GDM1 (cell line): Measurements from ENCODE around the gene TMEM92.
"Not testable (repeated sequence)": the region's sequence is repeated elsewhere in the genome, so short reads cannot be mapped to it uniquely, and the experiment has no call there.

ENCODE experiments used
- DNase-seq: peaks from one replicate; lab custom pipeline; 2025; lab: John Stamatoyannopoulos, UW

Gene TMEM92

DNA sequence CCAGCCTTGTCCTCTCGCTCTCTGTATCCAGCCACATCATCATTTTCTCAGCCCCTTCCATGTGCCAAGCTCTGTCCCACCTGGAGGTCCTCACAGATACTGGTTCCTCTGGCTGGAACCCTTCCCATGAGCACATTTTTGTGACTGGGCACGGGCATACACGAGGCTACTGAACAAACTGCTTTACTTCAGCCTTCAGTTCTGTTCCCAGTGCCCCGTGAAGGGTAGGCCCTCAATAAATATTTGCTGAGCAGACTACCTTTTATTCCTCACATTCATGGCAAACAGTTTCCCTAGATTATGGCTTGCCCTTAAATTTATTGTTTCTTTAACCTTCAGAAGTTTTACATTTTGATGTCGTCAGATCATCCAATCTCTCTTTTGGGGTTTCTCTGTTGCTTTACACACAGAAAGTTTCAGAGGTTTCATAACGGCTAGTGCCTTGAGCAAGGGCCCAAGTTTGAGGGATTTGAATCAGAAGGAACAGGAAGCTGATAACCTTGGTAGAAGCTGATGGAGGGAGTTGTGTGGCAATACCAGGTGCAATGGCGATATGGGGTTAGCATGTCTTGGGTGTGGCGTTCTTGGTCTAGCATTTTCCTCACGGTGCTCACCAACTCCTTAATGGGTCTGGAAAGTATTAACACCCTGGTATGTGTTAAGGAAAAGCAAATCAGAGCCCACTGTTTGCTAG, 27.8 kb downstream of the TMEM92 start:
- no peak for DNase-seq

DNA sequence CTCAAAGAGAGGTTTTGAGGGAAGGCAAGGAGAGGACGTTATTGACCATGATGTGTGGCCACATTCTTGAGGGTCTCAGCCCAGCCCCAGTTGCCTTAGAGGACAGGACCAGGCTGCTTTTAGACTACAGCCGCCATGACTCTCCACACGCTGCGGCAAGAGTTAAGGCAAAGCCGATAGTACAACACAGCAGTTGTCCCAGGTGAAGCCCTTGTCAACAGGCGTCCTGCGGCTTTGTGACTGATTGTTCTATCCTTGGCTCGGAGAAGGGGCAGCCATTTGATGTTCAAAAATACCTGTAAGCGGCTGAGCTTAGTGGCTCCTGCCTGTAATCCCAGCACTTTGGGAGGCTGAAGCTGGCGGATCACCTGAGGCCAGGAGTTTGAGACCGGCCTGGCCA, 28.8 kb downstream of the TMEM92 start:
- DNase-seq, result no peak

DNA sequence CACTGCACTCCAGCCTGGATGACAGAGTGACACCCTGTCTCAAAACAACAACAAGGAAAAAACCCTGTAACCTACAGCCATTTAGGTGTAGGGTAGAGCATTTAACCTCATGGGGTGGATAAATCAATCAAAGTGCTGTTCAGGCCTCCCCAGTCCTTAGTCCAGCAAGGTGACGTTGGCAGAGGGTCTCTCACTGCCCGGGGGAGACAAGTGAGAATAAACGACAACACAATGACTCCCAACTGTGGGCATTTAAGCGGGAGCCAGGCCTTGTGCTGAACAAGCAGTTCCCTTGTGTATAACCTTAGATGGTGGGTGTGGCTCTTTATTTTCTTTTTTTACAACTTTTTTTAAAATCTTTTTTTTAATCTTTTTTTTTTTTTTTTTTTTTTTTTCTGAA, 29.3 kb downstream of the TMEM92 start:
- no peak for DNase-seq

DNA sequence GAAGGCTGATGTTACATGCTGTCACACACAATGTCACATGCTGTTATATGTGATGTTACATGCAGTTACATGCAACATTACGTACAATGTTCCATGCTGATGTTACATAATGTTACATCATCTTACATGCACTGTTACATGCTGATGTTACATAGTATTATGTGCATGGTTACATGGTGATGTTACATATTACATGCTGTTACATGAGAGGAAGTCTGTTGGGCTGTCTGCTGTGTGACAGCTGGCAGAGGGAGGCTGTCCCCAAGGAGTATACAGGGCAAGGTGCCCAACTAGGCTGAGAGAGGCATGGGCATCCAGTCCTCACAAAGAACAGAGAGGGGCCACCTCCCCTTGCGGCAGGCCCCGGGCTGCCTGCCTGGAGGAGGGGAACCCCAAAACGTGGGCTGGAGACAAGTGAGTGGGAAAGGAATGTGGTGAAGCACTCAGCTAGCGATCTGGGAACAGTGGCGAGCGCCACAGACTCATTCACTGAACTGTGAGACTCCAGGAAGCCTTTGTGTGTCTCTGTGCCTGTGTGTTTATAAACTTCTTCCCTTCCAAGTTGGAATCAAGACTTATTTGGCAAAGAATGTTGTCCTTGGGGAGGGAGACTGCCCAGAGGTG, 30.6 kb downstream of the TMEM92 start:
- DNase-seq, result no peak

DNA sequence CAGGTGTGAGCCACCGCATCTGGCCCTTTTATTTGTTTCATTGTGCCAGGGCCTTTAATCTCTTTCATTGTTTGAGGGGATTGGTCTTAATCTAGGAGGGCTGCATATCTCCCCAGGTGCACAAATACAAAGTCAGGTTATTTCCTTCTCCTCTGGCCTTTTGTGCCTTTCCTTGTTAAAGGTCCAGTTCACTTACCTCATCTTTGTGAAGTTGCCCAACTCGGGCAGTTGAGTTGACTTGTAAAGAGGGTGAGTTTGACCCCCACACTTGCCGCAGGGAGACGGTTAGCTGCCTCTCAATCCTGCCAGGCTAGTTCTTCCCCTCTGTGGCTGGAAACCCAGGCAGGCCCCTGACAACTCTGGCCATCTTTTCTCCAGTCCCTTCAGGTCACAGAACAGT, 33.4 kb downstream of the TMEM92 start:
- DNase-seq, result no peak

DNA sequence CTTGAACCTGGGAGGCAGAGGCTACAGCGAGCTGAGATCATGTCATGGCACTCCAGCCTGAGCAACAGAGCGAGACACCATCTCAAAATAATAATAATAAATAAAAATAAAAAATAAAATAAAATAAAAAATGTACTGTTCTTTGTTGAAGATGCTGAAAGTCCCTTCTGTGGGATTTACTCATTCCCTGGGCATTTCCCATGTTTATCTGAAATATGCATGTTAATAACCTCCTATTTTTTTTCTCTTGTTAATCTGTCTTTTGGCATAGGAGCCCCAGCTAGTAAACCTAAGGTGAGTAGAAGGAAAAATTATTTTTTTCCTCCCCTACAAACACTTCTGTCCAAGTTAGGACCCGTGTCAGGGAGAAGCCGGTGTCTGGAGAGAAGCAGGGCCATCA, 34.4 kb downstream of the TMEM92 start:
- no peak for DNase-seq

DNA sequence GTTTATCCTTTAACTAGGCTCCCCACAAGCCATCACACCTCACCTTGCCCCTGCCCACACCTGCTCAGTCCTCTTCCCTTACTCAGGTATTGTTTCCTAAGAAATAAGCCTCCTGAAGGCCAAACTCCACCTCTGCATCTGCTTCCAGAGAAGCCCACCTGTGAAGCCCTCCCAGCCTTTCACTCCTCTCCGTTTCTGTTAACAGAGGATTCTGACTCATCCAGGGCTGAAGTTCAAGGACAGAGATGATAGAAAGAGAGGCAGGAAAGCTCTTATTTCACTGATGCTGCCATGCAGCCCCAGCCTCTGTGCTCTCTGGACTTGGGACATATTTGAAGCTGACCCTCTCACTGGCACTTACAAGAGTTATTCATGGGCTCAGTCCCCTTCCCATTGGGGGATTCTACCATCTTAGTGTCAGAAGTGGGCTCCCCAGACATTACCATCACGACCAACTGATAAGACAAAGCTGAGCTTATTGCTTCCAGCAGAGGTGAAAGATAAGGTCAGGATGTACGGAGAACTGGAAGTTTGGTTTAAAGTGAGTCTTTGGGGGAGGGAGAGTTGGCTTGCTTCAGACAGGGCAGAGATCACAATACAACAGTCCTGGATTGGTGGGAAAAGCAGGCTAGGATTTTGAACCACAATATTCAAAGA, 36.3 kb downstream of the TMEM92 start:
- no peak for DNase-seq

DNA sequence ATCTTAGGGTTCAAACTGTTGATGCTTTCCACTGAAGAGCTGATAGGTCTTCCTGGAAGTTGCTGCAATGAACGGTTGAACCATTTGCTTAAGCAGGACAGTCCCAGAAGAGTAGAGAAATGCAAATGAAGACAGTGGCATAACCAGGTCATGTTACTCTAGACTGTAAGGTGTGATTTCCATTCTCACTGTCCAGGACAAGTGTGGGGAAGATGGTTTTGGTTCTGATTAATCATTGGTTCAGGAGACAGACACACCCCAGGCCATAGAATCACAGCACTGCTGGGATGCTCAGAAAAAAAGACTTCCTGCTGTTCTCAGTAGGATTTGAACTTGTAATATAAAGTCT, 36.8 kb downstream of the TMEM92 start:
- DNase-seq, result no peak

DNA sequence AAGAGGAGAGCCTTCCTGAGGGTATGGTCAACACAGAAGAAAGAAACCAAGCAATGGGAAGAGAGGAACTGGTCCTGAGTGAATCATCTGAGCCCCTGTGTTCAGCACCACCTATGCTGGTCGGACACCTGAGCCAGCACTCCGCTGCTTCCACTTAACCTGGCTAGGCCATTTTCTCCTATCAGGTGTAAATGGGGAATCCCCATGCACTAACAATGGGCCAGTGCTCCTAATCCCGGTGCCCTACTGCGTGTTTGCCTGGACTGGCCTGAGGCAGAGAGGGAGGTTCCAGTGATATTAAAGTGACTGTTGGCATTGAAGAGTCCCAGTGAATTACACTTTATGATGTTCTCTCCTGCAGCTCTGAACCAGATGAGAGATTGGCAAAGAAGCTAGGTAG, 37.2 kb downstream of the TMEM92 start:
- DNase-seq, result no peak

DNA sequence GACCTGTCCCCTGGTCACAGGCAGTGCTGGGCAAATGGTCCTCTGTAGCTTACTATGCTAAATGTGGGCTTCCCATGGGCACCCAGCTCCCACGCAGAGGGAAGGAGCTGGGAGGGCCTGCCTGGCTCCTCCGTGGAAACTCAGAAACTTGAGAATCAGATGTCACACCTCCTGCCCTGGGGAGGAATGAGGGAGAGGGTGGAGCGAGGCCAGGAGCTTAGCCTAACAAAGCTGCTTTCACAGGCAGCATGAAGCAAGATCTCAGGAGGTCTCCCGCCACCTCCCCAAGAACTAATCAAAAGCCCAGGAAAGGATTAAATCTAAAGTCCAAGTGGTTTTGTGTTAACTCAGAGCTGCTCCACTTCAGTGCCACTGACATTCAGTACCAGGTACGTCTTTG, 38.0 kb downstream of the TMEM92 start:
- no peak for DNase-seq

DNA sequence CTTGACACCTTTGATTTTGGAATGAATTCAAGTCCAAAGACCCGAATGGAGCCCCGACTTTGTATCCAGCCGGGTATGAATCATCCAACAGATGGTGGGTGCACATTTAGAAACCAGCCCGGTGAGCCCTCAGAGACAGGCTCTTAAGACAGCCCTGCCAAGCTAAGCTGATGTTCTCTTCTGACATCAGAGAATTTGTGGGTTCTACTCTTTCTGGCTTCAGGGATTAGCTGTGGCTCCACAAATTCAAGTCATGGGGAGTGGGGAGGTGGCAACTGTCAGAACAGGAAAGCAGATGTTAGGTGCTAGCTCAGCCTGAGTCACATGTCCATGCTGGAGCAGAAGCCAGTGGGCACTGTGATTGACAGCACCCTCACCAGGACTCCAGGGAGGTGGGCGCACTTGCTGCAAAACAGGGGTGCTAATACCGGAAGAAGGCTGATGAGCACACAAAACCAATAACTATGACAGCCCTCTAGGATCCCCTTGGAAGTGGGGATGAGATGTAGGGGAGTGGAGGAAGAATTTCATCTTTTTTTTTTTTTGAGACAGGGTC, 40.3 kb downstream of the TMEM92 start:
- DNase-seq, result no peak

DNA sequence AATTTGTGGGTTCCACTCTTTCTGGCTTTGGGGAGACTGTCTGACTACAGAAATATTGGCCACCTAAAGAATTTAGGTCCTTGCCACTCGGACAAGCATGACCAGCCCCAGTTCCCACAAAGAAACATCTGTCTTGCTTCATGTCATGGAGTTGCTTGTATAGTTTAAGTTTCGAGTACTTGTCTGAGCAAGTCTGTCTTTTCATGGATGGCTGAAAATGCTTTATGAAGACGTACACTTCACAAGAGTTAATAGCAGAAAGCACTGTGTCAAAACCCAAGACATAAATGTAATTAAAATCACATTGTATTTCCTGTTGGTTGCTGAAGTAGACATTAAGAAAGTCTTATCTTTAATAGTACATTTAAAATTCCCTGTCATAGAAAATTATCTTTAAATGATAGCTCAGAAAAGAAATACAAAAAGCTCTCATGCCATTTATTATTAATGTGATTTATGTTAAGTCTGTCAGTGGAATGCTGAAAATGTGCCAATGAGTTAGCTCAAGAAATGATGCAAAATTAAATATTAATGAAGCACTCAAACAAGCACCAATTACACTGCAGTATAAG, 41.8 kb downstream of the TMEM92 start:
- DNase-seq, result no peak

DNA sequence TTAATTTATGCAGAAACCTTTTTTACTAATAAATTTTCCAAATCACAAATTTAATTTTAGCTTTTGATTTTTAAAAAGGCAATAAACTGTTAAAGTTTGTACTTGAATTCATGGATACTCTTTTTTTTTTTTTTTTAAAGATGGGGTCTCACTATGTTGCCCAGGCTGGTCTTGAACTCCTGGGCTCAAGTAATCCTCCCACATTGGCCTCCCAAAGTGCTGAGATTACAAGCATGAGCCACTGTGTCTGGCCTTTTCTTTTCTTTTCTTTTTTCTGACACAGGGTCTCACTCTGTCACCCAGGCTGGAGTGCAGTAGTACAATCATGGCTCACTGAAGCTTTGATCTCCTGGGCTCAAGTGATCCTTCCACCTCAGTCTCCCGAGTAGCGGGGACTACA, 42.4 kb downstream of the TMEM92 start:
- DNase-seq, result not testable (repeated sequence)

DNA sequence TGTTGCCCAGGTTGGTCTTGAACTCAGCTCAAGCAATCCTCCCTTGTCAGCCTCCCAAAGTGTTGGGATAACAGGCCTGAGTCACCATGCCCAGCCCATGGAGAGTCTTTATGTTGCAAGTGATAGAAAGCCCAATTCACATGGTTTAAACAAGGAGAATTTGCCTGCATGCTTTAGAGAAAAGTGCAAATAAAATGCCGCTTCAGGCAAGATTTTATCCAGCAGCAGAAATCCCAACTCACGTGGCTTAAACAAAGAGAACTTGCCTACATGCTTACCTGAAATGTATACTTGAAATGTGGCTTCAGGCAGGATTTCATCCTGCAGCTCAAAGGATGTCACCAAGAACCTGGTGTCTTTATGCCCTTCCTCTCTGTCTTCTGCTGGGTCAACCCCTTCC, 42.9 kb downstream of the TMEM92 start:
- no peak for DNase-seq

DNA sequence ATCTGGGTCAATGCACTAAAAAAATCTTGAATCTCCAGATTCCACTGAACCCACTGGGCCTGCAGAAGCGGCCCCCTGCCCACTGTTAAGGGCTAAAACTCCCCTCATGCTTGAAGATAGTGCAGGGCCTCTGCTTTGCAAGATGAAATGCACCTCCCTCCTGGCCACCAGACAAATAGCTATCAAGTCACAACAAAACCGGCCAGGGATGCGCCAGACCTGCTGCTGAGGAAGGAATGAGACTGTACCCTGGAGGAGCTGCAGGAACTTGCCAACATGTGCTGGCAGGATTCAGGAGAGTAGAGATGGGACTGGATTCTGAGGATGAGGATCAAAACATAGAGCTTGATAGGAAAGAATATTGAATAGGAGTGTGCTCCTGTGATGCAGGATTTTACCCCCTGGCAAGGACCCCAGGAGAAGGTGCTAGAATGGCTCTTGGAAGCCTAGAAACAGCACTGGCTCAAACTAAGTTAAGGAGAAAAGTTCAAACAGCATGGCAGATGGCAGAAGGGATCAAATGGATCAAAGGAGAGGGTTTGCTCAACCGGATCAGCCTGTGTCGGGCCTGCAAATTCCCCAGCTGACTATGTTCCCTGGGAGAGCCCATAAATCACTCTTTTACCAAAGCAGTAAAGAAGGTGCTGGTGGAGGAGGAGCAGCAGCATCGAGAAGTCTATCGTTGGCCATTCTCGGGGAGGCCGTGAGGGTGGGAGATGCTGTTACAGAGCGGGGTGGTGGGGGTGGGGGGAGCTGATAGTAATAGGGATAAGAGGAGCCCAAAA, 44.4 kb downstream of the TMEM92 start:
- DNase-seq, result no peak

DNA sequence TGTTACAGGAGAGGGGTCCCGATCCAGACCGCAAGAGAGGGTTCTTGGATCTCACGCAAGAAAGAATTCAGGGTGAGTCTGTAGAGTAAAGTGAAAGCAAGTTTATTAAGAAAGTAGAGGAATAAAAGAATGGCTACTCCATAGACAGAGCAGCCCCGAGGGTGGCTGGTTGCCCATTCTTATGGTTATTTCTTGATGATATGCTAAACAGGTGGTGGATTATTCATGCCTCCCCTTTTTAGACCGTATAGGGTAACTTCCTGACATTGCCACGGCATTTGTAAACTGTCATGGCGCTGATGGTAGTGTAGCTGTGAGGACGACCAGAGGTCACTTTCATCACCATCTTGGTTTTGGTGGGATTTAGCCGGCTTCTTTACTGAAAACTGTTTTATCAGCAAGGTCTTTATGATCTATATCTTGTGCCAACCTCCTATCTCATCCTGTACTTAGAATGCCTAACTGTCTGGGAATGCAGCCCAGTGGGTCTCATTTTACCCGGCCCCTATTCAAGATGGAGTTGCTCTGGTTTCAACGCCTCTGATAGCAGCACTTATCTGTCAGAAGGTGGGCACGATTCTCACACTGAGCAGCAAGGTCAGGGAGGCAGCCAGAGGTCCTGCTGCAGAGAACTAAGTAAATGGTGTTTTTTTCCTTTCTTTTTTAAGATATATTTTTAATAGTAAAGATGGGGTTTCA, 45.2 kb downstream of the TMEM92 start:
- no peak for DNase-seq

DNA sequence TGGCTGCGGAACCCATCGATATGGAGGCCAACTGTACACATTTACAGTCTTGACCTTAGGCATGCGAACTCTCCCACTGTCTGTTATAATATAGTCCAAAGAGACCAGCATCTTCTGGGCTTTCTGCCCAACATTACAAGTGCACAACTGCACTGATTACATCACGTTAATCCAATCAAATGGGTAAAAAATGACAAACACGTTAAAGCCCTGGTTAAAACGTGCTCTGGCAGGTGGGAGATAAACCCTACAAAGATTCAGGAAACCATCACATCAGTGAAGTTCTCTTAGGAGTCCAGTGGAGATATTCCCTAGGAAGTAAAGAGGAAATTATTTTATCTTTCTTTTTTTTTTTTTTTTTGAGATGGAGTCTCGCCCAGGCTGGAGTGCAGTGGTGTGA, 48.0 kb downstream of the TMEM92 start:
- no peak for DNase-seq

DNA sequence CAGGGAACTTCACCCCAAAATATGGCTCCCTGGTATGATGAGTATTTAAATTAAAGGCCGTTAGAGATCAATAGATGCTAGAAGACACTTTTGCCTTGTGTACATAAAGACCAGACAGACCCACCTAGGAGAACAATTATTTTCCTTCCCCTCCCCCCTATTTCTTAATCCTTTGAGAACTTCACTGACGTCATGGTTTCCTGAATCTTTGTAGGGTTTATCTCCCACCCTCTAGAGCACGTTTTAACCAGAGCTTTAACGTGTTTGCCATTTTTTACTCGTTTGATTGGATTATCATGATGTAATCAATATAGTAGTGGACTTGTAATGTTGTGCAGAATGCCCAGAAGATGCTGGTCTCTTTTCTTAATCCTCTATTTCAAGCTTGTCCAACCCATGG, 48.8 kb downstream of the TMEM92 start:
- no peak for DNase-seq

DNA sequence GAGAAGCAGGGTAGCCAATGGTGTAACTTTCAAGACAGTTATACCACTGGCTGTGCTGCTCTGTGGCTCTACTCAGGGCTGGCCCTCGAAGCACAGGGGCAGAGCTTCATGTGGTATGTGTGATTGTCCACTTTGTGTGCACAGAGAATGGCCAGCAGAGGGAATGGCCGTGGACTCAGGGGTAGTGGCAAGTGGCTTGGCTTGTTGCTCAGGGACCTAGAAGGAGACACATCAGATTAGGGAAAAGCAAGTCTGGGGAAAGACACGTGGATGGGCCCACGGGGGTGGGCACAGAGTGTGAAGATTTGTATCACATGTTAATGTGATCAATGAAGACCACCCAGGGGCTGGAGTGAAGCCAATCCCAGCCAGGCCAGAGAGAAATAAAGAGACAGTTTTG, 51.6 kb downstream of the TMEM92 start:
- no peak for DNase-seq

DNA sequence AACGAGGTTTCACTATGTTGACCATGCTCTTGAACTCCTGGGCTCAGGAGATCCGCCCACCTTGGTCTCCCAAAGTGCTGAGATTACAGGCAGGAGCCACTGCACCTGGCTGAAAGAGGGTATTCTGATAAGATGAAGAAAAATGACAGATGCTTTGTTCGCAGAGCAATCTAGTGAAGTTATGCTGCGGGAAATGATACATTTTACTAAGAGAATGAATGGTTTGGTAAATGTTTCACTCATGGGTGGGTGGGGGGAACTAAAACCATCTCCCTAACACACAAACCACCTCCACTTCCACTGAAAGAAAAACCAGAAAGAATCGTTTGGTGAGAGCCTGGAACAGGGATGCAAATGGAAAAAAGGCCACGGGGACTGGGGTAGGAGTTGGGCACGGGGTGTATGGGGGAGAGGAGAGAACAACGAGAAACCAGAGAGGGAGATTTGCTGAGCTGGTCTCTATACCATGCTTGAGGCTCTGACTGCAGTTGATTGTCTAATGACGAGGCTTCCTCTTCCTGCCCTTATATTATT, 52.6 kb downstream of the TMEM92 start:
- DNase-seq, result no peak
